Activated CD8-positive, alpha-beta memory T cell treated with anti-CD3 and anti-CD28 coated beads for 24 hours (primary cell): ENCODE data around the gene MORN1.

Experiments used
- DNase-seq: peaks from one replicate; pipeline ENCODE4 v3.0.0-alpha.2; 2020

The MORN1 gene

DNA sequence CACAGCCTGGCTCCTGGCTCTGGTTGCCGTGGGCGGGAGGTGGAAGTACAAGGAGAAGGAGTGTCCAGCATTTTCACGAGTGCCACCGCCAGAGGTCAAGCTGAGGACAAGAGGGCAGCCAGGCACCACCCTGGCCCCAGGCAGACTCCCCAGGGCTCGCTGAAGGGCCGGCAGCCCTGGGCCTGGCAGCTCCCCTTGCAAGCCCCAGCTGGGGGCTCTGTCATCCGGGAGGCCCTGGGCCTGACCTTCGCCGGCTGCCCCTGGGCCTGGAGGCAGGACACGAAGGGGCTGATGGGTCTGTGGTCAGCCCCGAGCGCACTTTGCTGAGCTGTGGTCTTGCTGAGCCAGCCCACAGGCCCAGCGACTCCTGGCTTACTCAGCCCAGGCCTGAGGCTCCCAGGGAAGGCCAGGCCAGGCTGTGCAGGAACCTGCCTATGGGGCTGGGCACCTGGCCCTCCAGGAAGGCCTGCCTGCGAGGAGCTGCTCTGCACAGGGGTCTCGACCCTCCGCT lies 74.8 kb downstream of the MORN1 start:
- no peak for DNase-seq

DNA sequence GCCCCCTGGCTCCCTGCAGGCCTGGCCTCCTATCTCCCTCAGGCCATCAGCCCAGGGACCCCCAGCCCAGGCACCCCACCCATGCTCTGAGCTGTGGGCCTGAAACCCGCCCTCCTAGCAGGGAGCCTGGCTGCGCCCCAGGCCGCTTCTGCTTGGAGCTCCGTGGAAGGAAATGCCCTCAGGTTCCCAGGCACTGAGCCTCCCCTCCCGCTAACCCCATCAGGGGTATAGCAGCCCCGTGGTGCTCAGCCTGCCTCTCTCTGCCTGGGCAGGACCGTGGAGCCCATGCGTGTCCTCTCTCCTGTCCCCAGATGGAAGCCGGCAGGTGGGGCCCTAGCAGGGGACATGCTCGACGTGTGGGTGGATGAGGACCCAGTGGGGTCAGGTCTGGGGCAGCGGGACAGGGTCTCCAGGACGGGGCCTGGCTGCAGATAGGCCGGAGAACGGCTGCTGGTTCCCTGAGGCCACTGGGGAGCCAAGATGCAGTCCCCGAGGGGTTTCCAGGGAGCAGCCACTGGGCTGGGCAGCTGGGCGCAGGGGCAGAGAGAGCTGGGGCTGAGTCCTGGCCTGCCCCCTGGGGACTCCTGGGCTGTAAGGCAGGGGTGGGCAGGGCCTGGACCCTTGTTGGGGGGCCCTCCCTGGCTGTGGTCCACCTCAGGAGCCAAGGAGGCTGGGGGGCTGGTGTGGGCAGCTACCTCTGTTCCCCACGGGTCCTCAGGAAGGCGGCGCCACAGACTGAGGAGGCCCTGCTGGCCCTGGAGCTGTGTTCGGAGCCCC lies 75.5 kb downstream of the MORN1 start:
- DNase-seq, result peak; percentile 76

DNA sequence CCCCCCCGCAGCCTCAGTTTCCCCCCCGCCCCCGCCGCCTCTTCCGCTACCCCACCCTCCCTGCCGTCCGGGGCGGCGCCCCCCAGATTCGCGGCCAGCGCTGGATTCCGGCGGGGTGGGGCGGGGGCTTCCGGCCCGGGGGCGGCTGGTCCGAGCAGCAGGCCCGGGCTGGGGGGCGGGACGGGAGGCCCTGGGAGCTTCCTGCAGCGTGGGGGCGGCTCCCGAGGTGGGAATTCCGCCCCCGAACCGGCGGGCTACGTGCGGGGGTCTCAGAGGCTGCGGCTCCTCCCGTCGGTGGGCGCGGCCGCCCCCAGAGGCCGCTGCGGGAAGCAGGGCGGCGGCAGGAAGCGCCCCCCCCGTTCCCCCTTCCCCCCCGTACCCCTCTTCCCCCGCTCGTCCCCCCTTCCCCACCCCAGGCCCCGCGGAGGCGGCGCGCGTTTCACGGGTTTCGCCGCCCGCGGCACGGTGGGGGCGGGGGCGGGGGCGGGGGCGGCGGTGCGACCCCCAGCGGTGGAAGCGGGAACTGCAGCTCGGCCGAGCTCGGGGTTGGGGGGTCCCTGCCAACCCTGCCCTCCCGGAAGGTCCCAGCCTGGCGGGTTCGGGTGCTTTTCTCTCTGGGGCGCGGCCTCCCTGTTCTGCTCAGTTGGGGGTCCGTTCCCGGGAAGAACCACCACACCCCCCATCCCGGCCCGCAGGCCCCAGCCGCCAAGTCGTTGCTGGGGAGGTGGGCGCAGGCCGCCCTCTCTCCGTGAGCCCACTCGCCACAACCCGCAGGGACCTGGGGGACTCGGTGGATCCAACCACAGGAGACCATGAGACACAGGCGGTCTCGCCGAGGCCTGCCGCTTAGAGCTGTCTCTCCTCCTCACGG lies 76.3 kb downstream of the MORN1 start:
- peak; percentile 84 for DNase-seq

DNA sequence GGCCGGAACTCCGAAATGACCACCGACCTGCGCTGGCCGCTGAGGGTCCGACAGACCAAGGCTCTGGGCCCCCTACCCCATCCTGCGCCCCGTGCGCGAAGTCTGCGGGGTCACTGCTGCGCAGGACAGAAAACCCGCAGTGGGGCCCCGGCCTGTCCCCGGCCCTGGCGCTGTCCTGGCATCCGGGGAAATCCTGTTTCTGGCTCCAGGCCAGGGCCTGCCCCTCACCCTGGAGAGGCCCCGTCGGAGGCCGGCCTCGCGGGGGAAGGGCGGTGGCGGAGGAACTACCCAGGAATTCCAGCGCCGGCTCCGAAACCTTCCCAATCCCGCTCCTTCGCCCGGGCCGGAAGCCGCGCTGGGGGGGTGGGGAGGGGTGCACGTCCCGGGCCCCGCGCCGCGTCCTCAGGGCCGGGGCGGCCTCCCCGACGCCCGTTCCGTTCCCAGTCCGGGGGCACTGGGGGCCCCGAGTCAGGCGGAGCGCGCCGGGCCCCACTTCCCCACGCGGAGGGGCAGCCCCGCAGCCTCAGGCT lies 77.0 kb downstream of the MORN1 start:
- peak; percentile 68 for DNase-seq

DNA sequence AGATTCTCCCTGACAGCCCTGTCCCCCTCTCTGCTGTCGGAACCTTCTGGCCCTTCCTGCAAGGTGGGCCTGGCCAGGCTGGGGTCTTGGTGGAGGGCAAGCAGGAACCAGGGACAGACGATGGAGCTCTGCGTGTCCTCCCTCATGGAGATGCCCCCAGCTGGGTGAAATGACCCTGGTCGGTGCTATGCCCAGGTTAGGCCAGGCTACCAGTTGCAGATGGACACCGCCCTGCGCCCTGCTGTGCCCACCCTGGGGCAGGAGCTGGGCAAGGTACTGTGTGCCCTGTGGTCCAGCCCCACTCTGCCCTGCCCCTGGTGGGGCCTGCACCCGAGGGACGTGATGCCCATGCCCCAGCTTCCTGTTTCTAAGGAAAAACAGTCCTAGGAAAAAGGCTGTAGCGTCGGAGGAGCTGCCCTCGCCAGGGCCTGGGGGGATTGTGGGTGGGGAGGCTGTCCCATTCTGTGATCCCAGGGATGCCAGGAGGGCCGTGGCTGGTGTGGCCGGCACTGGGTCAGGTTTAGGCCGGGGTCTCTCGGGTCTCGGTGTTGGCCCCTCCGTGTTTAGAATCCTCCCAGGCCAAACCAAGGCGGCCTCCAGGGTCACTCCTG lies 77.6 kb downstream of the MORN1 start:
- DNase-seq, result peak; percentile 66

DNA sequence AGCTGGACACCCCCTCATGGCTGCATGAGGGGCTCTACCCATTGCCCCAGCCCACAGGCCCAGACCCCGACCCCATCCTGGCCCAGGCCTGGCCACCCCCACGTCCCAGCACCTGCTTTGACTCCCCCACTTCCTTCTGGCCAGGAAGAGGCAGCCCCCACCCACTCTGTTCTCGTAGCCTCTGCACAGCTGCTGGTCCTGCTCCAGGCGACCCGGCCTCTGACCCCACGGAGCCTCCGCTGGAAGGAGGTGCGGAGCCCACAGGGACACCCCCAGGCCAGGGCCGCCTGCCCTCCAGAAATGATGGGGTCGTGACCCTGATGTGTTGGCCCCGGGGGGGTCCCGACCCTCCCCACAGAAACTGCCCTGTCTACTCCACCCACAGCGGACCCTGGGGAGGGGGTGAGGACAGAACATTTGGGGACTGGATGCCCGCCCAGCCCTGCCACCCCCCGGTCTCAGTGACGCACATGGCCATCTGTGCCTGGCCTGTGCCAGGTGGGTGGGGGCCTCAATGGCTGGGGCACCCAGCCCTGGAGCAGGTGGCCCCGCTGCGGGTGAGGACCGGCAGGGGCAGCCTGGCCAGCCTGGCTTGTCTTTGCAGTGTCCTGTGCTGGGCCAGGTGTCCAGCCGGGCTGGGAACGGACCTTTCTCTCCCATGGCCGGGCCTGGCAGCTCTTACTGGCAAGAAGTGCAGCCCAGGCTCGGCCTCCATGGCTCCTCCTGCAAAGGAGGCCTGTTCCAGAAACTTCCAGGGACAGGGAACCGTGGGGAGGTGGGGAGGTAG lies 78.6 kb downstream of the MORN1 start:
- peak; percentile 65 for DNase-seq

DNA sequence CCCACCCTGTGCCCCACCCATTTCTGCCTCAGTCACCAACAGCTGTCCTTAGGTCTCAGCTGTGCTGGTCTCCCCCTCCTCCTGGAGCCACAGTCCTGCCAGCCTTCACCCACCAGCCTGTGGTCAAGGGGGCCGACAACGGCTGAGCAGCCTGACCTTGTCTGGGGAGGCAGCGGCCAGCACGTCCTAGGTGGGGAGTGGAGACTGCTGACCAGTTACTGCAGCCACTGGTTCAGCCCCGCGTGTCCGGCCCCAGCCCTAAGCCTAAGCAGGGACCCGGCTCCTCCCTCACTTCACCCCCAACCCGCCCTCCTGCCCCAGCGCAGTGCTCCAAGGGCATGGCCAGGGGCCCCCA lies 79.2 kb downstream of the MORN1 start:
- DNase-seq, result no peak

DNA sequence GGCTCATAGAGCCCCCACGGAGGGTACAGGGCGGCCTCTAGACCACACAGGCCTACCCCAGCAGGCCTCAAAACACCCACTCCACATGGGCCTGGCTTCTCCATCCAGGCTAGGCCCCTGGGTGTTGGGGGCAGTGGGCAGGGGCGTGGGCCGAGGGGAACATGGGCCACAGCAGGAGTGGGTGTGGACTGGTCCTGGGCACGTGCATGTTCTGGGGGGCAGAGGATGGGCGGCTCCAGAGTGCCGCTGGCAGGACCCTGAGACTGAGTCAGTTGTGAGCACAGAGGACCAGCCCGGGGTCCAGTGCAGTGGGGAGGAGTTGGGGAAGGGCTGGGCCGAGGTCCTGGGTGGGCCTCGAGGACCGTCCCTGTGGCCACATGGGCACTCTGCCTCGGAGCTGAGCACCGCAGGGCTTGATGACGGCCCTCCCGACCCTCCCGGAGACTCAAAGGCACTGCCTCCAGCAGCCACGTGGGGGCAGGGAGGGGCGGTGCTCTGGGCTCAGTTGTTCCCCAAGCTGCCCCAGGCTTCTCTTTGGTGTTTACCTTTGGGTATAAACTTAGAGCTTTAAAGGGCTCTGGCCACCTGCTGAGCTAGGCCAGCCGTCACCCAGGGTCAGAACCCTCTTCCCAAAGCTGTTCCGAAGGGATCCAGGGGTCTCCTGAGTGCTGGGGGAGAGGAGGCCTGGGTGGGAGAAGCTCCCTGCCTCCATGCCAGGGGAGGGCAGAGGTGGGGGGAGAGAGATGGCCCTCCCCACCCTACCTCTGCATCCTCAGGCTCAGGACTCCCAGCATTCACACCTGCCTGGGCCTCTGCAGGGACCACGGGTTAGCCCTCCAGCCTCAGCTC lies 79.9 kb downstream of the MORN1 start:
- DNase-seq, result peak; percentile 81

DNA sequence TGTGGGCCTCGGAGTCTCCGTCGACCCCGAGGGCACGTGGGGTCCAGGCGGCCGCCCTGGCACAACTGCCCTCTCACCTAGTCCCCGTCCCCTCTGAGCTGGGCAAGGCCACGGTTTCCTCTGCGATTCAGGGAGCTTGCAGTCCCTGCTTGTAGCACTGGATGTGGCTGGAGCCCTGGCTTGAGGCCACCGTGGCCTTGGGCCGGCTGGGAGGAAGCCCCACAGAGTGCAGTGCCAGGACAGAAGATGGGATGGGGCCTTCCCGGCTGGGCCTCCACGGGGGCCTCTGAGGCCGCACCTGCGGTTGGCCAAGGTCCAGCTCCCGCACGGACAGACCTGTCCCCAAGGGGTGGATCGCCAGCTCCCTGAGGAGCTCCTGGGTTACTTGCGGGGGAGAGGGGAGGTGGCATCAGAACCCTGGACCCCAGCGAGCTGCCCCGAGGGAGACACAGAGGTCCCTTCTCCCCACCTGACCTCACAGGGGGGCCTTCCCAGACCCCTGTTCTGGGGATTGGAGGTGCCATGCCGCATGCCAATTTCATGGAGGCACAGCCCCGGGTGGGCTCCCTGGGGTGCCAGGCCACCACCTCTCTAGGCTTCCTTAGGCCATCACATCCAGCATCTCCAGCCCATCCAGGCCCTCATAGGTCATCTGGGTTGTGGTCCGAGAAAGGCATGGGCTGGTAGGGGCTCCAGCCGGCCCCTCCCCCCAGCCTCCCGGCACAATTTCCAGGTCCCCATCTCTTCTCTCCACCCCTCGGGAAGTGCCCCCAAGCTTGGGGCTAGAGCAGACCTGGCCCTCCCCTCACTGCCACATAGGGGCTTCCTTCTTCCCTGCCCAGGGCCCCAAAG lies 80.8 kb downstream of the MORN1 start:
- DNase-seq, result no peak

DNA sequence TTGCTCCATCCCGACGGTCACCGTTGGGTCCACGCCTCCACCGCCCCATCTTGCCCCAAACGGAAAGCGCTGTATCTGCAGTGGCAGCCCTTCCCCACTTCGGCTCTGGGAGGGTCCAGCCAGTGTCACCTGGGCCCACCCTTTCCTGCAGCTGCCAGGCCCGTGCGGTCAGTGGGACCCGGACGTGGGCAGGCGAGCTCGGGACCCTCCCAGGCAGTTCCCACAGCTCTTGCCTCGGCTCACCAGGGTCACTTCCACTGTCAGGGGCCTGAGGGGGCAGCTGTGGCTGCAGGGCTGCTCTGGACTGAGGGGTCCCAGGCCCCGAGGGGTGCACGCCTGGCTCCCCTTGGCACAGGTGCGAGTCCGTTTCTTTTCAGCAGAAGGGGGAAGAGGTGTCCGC lies 82.5 kb downstream of the MORN1 start:
- DNase-seq, result no peak

DNA sequence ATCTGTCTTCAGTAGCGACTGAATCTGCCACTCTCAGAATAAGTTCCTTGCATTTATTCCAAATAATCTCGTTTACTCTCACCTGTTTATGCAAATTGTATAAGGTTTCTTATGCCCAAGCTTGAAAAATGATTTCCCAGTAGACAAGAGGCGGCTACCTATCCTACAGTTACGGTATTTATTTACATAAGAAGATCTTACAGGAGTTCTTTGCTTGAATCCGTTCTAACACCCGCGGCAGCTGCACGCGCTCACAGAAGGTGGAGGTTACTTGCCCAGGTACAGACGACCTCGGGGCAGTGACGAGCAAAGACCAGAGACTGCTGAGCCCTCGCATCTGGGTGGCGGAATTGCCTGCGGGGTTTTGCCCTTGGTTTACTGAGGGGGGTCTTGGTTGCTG lies 83.4 kb downstream of the MORN1 start:
- no peak for DNase-seq

DNA sequence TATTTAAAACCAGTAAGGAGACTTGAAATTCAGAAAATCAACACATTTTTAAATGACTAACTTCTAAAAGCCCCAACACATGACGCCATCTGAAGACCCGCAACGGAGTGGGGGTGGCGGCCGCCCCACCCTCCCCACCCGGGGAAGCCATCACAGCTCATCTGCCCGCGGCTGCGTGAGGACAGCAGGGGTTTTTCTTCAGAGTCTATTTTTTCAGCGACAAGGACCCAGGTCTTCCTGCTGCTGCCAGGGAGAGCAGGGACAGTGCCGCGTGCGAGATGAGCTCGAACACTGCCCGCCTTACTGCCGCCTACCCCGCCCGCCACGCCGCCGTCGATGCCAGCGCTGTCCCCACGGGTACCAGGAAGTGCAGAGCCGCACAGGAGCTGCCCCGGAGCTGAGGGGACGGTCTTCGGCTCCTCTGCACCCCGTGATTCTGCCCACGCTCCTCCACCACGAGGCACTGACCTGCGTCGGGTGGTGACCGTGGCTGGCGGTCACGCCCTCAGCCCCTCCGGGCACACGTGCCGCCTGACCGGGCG lies 84.2 kb downstream of the MORN1 start:
- DNase-seq, result no peak

DNA sequence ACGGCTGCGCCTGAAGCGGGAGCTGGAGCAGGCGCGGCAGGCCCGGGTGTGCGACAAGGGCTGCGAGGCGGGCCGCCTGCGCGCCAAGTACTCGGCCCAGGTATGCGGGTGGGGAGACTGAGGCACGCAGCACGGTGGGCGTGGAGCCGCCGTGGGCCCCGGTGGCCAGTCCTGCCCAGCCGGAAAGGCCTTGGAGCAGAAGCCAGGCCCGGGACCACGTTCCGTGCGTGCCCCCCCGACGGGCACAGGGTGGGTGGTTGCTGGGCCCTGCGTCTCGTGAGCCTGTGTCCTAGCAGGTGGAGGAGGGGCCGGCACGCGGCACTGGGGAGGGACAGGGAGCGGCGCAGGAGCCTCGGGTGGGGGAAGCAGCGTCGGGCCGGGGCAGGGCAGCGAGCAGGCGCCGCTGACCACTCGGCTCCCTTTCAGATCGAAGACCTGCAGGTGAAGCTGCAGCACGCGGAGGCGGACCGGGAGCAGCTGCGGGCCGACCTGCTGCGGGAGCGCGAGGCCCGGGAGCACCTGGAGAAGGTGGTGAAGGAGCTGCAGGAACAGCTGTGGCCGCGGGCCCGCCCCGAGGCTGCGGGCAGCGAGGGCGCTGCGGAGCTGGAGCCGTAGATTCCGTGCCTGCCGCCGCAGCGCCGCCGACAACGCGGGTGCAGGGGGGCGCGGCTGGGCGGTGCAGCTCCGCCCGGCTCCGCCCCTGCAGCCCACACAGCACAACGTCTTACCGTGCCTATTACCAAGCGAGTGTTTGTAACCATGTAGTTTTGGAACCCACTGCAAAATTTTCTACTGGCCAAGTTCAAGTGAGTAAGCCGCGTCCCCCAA lies 85.0 kb downstream of the MORN1 start:
- no peak for DNase-seq

DNA sequence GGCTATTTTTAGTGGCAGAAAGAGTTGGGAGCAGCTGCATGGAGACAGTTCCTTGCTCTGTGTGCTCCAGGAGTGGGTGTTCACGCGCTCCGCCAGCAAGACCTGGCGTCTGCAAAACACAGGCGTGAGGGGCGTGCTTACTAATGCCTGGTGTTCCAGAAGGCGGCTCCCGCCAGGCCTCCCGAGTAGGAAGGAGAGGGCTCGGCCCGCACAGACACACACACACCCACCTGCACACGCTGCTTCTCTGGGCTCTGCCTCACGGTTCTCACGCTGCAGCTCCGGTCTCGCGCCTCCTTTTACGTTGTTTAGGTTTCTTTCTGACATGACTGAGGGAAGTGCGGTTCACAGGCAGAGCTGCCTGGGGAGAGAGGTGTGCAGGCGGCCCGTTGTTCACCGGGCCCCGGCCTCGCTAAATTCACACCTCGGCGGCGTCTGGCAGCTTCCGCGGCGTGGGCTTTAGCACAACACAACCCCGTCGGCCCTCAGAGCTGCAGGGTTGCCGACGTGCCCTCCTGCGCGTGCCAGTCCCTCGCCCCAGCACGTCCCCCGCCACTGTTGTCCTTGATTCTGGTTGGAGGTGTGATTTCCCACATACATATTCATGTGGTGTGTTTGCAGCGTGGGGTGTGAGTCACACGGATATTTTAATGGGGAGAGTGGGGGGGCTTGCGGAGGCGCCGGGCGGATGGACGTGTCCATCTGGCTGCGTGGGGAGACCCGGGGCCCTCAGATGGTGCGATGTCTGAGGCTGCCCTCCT lies 86.3 kb downstream of the MORN1 start:
- DNase-seq, result no peak

DNA sequence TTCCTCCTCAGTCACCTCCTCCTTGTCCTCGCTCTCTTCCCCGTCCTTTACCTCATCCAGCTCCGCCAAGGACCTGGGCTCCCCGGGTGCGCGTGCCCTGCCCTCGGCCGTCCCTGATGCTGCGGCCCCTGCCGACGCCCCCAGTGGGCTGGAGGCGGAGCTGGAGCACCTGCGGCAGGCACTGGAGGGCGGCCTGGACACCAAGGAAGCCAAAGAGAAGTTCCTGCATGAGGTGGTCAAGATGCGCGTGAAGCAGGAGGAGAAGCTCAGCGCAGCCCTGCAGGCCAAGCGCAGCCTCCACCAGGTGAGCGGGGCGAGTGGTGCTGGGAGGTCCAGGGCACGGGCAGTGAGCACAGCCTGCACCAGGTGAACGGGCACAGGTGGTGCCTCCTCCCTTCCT lies 87.1 kb downstream of the MORN1 start:
- DNase-seq, result no peak

DNA sequence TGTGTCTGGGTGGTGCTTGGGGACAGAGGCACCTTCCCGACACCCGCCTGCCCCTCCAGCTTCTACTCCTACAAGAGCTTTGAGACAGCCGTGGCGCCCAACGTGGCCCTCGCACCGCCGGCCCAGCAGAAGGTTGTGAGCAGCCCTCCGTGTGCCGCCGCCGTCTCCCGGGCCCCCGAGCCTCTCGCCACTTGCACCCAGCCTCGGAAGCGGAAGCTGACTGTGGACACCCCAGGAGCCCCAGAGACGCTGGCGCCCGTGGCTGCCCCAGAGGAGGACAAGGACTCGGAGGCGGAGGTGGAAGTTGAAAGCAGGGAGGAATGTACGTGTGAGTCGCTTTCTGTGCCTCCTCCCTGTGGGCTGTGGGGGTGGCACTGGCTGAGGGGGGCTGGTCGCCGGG lies 87.6 kb downstream of the MORN1 start:
- no peak for DNase-seq

DNA sequence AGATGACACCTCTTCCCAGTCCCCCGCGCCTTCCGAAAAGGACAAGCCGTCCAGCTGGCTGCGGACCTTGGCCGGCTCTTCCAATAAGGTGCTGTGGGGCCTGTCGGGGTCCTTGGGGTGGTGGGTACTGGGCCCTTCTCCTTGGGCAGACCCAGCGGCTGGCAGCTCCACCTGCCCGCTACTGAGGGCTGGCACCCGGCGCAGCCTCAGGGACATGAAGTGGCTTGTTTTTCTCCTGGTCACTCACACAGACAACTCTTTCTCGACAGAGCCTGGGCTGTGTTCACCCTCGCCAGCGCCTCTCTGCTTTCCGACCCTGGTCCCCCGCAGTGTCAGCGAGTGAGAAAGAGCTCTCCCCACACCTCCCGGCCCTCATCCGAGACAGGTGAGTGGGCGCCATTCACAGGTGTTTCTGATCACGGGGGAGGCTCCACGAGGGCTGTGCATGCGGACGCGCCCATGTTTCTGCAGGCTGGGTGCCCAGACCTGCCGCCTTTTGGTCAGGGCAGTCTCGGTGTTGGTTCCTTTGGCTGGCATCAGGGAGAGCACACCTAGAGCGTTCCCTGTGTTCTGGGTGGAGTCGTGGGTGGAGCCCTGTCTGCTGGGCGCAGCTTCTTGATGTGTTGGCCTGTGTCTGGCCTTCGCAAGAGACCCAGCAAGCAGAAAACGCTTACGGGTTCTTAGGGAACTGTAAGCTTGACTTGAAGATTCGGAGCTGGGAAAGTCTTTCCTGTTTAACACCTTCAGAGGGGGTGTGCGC lies 88.2 kb downstream of the MORN1 start:
- no peak for DNase-seq
